ENCODE data around the gene VWA7.
"Not testable (repeated sequence)": the region's sequence is repeated elsewhere in the genome, so short reads cannot be mapped to it uniquely, and the experiment has no call there.

Gene VWA7

DNA sequence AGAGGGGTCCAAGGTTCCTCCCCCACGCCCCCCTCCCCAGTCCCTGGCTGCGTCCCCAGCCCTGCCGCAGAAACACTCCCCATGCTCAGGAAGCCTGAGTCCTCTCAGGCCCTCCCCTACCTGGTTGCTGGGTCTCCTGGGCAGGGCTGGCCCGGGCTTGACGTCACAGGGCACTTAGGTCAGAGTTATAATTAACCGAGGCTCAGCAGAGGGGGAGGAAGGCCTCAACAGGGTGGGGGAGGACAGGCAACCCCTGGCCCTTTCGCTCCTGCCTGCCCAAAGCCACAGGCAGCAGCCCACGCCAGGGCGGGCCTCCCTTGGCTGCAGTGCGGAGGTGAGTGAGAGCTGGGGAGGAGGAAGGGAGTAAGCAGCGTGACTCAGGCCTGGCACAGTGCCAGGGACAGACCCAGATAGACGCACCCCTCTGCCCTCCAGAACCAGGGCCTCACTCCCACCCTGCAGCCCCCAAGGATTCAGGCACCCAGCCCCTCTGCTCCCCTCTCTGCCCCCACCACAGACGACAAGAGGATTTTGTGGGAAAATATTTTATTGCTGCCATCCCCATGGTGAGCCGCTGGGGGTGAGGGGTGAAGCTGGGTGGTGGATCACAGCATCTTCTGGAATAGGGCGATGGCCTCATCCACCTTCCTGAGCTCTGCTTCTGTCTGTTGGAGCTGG lies at the start of gene VWA7:
TSS of gene VWA7 (minus strand) at position 340 of the 678 bp plus-strand sequence. CDS start 549 bp downstream, outside the sequence.
- DNase-seq (ENCODE audit: low read depth in 2 of 2), result peak; percentile 51 to 73

- no peak for DNase-seq (ENCODE audit: low read depth in 2 of 2)
These were observed 49.7 kb upstream of the VWA7 start for GRCh38 chr6:31826793-31827285.

- no peak for DNase-seq (ENCODE audit: low read depth in 2 of 2)
These were observed 48.4 kb upstream of the VWA7 start for GRCh38 chr6:31825553-31825952.

DNA sequence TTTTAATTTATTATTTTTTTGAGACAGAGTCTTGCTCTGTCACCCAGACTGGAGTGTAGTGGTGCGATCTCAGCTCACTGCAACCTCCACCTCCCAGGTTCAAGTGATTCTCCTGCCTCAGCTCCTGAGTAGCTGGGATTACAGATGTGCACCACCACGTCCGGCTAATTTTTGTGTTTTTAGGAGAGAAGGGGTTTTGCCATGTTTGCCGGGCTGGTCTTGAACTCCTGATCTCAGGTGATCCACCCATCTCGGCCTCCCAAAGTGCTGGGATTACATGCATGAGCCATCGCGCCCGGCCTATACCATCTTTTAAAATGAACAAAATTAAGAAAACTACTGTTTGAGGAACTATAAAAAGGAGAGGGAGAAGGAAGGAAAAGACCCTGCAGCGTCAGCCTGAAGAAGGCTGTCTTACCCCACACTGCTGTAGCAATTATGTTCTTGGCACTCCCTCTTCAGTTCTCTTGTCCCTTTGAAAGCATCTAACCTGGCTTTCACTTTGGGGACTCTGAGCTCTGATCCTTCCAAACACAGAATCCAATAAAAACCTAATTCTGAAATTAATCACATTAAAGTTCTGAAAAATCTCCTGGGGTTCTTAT lies 46.6 kb upstream of the VWA7 start:
- not testable (repeated sequence) for DNase-seq (ENCODE audit: low read depth in 2 of 2)

DNA sequence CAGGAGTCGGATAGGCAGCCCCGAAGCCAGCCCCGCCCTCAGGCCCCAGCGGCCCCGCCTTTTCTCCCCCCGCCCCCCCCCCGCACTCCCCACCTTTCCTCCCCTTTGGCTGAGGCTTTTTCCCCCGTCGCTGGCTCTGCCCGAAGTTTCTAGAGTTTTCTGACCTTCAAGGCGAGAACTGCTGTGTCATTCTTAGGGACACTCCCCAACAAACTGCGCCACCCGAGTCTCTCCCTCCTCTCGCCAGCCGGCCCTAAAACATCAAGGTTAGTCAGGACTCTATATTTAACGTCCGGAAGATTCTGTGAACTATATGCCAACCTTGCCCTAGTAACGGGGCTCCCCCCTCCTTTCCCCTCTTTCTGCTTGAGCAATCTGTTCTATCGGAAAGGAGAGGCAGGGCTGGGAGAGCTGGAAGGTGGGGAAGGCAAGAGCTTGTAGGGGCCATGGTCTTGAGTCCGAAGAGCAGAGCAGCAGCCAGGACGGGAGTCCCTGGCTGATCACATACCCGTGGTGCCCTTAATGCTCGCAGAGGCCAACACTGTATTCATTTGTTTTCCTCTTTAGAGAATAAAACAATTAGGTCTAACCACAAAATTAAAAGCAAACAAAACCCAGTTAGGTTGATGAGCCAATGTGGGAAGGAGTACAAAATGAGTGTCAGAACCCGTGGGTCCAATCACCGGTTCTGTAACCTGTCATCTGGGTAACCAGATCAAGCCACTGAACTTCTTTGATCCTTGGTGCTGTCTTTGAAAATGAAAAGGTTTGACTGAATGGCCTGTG lies 45.1 kb upstream of the VWA7 start:
- peak in 1 of 2 experiments; percentile 50 for DNase-seq (ENCODE audit: low read depth in 2 of 2)

GRCh38 chr6:31821301-31822035 lies 44.3 kb upstream of the VWA7 start:
- DNase-seq (ENCODE audit: low read depth in 2 of 2), result peak in 1 of 2 experiments; percentile 72

DNA sequence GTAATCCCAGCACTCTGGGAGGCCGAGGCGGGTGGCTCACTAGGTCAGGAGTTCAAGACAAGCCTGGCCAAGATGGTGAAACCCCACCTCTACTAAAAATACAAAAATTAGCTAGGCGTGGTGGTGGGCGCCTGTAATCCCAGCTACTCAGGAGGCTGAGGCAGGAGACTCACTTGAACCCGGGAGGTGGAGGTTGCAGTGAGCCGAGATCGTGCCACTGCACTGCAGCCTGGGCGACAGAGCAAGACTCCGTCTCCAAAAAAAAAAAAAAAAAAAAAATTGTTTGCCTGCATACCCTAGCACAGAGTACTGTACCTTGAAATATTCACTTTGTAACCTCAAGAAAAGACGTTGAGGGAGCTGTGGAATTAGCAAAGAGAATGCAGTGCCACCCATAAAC lies 43.3 kb upstream of the VWA7 start:
- DNase-seq (ENCODE audit: low read depth in 2 of 2), result not testable (repeated sequence)

DNA sequence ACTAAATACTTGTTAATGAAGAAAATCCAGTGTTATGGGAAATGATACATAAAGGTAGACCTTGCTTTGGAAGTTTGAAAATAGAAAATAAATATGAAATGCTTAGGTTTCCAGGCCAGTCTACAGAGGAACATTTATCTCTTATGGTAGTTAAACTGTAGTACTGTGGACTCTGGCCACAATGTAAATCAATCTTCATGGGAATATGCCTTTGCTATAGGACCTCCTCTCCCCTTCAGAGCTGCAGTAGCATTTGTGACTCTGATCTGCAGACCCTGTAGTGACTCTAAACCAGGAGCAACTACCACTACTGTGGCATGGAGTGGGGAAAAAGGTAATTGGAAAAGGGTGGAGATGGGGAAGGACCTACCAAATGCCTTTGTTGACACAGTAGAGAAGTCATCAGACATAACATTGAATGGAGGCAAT lies 42.8 kb upstream of the VWA7 start:
- DNase-seq (ENCODE audit: low read depth in 2 of 2), result no peak

DNA sequence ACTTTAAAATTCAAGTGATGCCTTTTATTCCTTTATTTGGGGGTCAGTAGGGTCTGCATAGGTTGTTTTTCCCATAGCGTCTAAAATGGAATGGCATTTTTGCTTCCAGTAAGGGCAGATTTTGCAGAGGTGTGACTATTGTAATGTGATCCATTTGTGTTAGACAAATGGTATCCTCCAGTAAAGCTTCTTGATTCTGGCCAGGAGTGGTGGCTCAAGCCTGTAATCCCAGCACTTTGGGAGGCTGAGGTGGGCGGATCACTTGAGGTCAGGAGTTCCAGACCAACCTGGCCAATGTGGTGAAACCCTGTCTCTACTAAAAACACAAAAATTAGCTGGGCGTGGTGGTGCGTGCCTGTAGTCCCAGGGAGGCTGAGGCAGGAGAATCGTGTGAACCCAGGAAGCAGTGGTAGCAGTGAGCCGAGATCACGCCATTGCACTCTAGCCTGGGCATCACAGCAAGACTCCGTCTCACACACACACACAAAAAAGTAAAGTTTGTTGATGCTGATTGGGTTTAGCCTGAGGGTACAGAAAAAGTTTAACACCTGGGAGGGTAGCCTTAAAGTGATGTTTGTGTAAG lies 40.9 kb upstream of the VWA7 start:
- not testable (repeated sequence) for DNase-seq (ENCODE audit: low read depth in 2 of 2)

DNA sequence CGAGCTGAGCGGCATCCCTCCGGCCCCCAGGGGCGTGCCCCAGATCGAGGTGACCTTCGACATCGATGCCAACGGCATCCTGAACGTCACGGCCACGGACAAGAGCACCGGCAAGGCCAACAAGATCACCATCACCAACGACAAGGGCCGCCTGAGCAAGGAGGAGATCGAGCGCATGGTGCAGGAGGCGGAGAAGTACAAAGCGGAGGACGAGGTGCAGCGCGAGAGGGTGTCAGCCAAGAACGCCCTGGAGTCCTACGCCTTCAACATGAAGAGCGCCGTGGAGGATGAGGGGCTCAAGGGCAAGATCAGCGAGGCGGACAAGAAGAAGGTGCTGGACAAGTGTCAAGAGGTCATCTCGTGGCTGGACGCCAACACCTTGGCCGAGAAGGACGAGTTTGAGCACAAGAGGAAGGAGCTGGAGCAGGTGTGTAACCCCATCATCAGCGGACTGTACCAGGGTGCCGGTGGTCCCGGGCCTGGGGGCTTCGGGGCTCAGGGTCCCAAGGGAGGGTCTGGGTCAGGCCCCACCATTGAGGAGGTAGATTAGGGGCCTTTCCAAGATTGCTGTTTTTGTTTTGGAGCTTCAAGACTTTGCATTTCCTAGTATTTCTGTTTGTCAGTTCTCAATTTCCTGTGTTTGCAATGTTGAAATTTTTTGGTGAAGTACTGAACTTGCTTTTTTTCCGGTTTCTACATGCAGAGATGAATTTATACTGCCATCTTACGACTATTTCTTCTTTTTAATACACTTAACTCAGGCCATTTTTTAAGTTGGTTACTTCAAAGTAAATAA lies 40.2 kb upstream of the VWA7 start:
- DNase-seq (ENCODE audit: low read depth in 2 of 2), result not testable (repeated sequence)

DNA sequence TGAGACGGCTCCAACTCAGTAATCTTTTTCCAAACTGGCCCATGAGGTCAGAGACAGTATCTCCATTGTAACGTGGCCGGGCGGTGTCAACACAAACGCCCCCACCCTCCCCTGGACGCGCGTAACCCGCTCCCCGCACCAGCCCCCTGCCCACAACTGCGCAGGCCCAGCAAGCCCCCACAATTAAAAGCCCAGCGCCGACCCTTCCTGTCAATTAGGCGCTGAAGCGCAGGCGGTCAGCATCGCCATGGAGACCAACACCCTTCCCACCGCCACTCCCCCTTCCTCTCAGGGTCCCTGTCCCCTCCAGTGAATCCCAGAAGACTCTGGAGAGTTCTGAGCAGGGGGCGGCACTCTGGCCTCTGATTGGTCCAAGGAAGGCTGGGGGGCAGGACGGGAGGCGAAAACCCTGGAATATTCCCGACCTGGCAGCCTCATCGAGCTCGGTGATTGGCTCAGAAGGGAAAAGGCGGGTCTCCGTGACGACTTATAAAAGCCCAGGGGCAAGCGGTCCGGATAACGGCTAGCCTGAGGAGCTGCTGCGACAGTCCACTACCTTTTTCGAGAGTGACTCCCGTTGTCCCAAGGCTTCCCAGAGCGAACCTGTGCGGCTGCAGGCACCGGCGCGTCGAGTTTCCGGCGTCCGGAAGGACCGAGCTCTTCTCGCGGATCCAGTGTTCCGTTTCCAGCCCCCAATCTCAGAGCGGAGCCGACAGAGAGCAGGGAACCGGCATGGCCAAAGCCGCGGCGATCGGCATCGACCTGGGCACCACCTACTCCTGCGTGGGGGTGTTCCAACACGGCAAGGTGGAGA lies 38.1 kb upstream of the VWA7 start, which contains the start of the genes HSPA1A and HSPA1L:
TSS of gene HSPA1A (plus strand) at position 519 of the 814 bp plus-strand sequence. CDS start at position 733, 214 bp downstream.
TSS of gene HSPA1L (minus strand) at position 259 of the 814 bp plus-strand sequence. CDS start 3,311 bp downstream, outside the sequence.
- DNase-seq (ENCODE audit: low read depth in 2 of 2), result peak in 1 of 2 experiments; percentile 63

DNA sequence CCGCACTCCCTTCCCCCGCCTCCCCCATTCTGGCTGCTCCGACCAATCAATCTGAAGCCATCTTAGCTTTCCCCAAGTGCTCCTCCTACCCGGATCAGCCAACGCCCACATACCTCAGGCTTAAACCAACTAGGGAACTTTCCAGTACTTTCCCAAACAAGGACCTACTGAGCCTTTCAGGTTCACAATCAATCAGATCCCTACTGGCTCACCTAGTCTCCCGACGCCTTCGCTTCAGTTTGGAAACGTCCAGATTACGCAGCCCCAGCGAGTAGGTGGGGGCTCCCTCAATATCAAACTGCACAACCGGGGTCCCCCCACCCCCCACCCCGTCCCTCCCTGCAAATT lies 37.5 kb upstream of the VWA7 start:
- DNase-seq (ENCODE audit: low read depth in 2 of 2), result peak in 1 of 2 experiments; percentile 70

- no peak for DNase-seq (ENCODE audit: low read depth in 2 of 2)
These were observed 36.3 kb upstream of the VWA7 start for GRCh38 chr6:31813465-31813849.

DNA sequence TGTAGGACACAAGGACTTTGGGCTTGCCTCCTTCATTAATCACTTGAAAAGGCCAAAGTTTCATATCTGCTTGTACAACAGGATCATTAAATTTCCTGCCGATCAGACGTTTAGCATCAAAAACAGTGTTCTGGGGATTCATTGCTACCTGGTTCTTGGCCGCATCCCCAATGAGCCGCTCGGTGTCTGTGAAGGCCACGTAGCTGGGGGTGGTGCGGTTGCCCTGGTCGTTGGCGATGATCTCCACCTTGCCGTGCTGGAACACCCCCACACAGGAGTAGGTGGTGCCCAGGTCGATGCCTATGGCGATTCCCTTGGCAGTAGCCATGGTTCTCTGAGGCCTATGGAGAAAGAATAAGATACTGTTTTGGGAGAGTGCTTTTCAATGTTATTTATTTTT lies 34.5 kb upstream of the VWA7 start:
- no peak for DNase-seq (ENCODE audit: low read depth in 2 of 2)

GRCh38 chr6:31808599-31808998 lies 31.5 kb upstream of the VWA7 start:
- not testable (repeated sequence) for DNase-seq (ENCODE audit: low read depth in 2 of 2)

GRCh38 chr6:31806470-31807272 lies 29.5 kb upstream of the VWA7 start, which contains the start of gene LSM2:
LSM2 (minus strand) TSS chr6:31806966; CDS start chr6:31806757, 209 bp downstream.
- DNase-seq (ENCODE audit: low read depth in 2 of 2), result peak; percentile 92 to 97

DNA sequence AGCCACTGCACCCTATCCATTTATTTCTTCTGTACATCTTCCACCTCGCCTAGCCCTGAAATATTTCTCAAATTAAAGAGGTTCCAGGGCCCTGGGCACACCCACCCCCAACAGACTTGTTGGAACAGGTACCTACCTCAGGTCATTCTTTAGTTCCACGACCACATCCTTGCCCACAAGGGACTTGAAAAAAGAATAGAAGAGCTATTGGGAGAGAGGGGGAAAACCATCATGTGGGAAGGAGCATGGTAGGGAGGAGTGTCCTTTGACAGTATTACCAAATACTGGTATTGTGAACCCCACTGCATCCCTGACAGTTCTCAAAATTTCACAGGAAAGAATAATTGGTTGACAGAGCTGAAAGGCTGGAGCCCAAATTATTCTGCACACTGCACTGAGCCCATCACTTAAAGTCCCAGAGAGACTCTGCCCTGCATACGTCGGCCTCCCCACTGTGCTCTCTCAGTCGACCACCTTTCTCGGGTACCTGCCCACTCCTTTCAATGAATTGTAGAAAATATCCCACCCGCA lies 28.9 kb upstream of the VWA7 start:
- no peak for DNase-seq (ENCODE audit: low read depth in 2 of 2)

Data from stimulated activated CD4-positive, alpha-beta T cell treated with anti-CD3 and anti-CD28 coated beads, Interleukin-12 subunit alpha, Interleukin-12 subunit beta, amount 100 ng/mL, for 24 hours (primary cell).